Liver (tissue), 9 donors: Measurements from ENCODE around the gene GNB1L. TPM values are rescaled to one million over a fixed set of nuclear protein-coding genes. Genes with fewer than 3 reads are reported as not detected.

Source experiments
- DNase-seq: peaks from one replicate; pipeline ENCODE4 v3.0.0-alpha.2; 2017; ENCODE audit warnings: low spot score
- H3K27ac ChIP-seq, 2 donors: one replicate each; pipeline ENCODE4 v1.7.0; 2013; ENCODE audit warnings: inconsistent platforms in 2 of 2, low read length in 2 of 2, control low read depth in 1 of 2, low read depth in 1 of 2, mild to moderate bottlenecking in 1 of 2
- H3K27me3 ChIP-seq, 4 donors: one replicate each; pipeline versions ENCODE4 v1.6.1 to v1.7.0; 2013; ENCODE audit warnings: low read length in 3 of 4, inconsistent platforms in 1 of 4, mild to moderate bottlenecking in 1 of 4, moderate library complexity in 1 of 4; ENCODE audit not compliant: control insufficient read depth in 4 of 4, insufficient read depth in 4 of 4
- H3K36me3 ChIP-seq, 4 donors: one replicate each; pipeline versions ENCODE4 v1.6.1 to v1.7.0; 2013; ENCODE audit warnings: low read length in 3 of 4, mild to moderate bottlenecking in 3 of 4, low read depth in 1 of 4, moderate library complexity in 1 of 4; ENCODE audit not compliant: control insufficient read depth in 4 of 4, insufficient read depth in 3 of 4
- H3K4me1 ChIP-seq, 4 donors: one replicate each; pipeline versions ENCODE4 v1.6.1 to v1.7.0; 2013; ENCODE audit warnings: low read length in 3 of 4, mild to moderate bottlenecking in 3 of 4, moderate library complexity in 1 of 4; ENCODE audit not compliant: control insufficient read depth in 4 of 4, insufficient read depth in 4 of 4
- H3K4me3 ChIP-seq, 3 donors: one replicate each; pipeline versions ENCODE4 v1.6.1 to v1.7.0; 2013; ENCODE audit warnings: low read length in 3 of 3, control low read depth in 1 of 3, low read depth in 1 of 3, mild to moderate bottlenecking in 1 of 3
- H3K9ac ChIP-seq, 2 donors: one replicate each; pipeline ENCODE4 v1.7.0; 2013; ENCODE audit warnings: low read length in 2 of 2, mild to moderate bottlenecking in 2 of 2, moderate library complexity in 2 of 2, control low read depth in 1 of 2, low read depth in 1 of 2
- H3K9me3 ChIP-seq, 4 donors: one replicate each; pipeline versions ENCODE4 v1.6.1 to v1.7.0; 2013; ENCODE audit warnings: low read length in 3 of 4; ENCODE audit not compliant: control insufficient read depth in 4 of 4
- CTCF ChIP-seq: fragments of 150-350 bp; IDR thresholded peaks from 2 replicates; pipeline ENCODE4 v1.5.1; 2017; ENCODE audit warnings: improper control_type of control experiment, low read depth, low read length; ENCODE audit not compliant: missing input control
- EGR1 ChIP-seq, 2 donors: IDR thresholded peaks; 2 replicates each; pipeline ENCODE4 v1.6.1; 2016 to 2018; ENCODE audit warnings: antibody characterized with exemption in 2 of 2, low read depth in 2 of 2
- FOXA1 ChIP-seq: IDR thresholded peaks from 2 replicates; pipeline ENCODE4 v1.6.1; 2016; ENCODE audit warnings: antibody characterized with exemption
- FOXA2 ChIP-seq: IDR thresholded peaks from 2 replicates; pipeline ENCODE4 v1.6.1; 2016; ENCODE audit warnings: antibody characterized with exemption
- GABPA ChIP-seq, 2 donors: IDR thresholded peaks in 1 of 2; conservative IDR thresholded peaks in 1 of 2; 2 replicates each; pipeline ENCODE4 v1.6.1; 2016; ENCODE audit warnings: antibody characterized with exemption in 2 of 2, mild to moderate bottlenecking in 1 of 2, moderate library complexity in 1 of 2
- HNF4A ChIP-seq, 2 donors: conservative IDR thresholded peaks; 2 replicates each; pipeline ENCODE4 v1.6.1; 2016; ENCODE audit warnings: antibody characterized with exemption in 2 of 2, mild to moderate bottlenecking in 2 of 2
- HNF4G ChIP-seq: IDR thresholded peaks from 2 replicates; pipeline ENCODE4 v1.6.1; 2016; ENCODE audit warnings: antibody characterized with exemption
- JUND ChIP-seq, 2 donors: IDR thresholded peaks; 2 replicates each; pipeline ENCODE4 v1.6.1; 2016; ENCODE audit warnings: antibody characterized with exemption in 2 of 2
- NR2F2 ChIP-seq: IDR thresholded peaks from 2 replicates; pipeline ENCODE4 v1.6.1; 2016; ENCODE audit warnings: antibody characterized with exemption
- RAD21 ChIP-seq, 2 donors: IDR thresholded peaks; 2 replicates each; pipeline ENCODE4 v1.6.1; 2016; ENCODE audit warnings: antibody characterized with exemption in 2 of 2, mild to moderate bottlenecking in 2 of 2
- REST ChIP-seq: IDR thresholded peaks from 2 replicates; pipeline ENCODE4 v1.6.1; 2016; ENCODE audit warnings: antibody characterized with exemption, mild to moderate bottlenecking
- RXRA ChIP-seq, 2 donors: IDR thresholded peaks; 2 replicates each; pipeline ENCODE4 v1.6.1; 2017 to 2018; ENCODE audit warnings: antibody characterized with exemption in 2 of 2, mild to moderate bottlenecking in 1 of 2
- SP1 ChIP-seq: IDR thresholded peaks from 2 replicates; pipeline ENCODE4 v1.6.1; 2018; ENCODE audit warnings: antibody characterized with exemption, mild to moderate bottlenecking
- TAF1 ChIP-seq: conservative IDR thresholded peaks from 2 replicates; pipeline ENCODE4 v1.6.1; 2016; ENCODE audit warnings: antibody characterized with exemption, mild to moderate bottlenecking
- YY1 ChIP-seq: IDR thresholded peaks from 2 replicates; pipeline ENCODE4 v1.6.1; 2016; ENCODE audit warnings: antibody characterized with exemption, mild to moderate bottlenecking
- ZBTB33 ChIP-seq: IDR thresholded peaks from 2 replicates; pipeline ENCODE4 v1.6.1; 2016; ENCODE audit warnings: antibody characterized with exemption
- WGBS: extraction: QIAGEN DNeasy Blood & Tissue Kit; methylation state at CpG from one replicate; pipeline ENCODE4 v1.1.7; 2013; 5-methylcytosine and 5-hydroxymethylcytosine counted together
- polyA plus RNA-seq, 2 donors: library from polyadenylated mRNA; stranded (reverse) in 1 of 2; unstranded in 1 of 2; fragments of 200-250 nt in 1 of 2; fragments of >200 nt in 1 of 2; fragmentation: Nextera tagmentation in 1 of 2; extraction: Ambion mirVana in 1 of 2; gene quantifications; one replicate each; pipeline versions ENCODE4 v1.2.1 to v1.2.3, GENCODE V29; 2013 to 2015
- total RNA-seq, 2 donors: library from RNA; depleted of rRNA; stranded (reverse); fragments of >200 nt; gene quantifications; one replicate each; pipeline ENCODE4 v1.2.3, GENCODE V29; 2014
- TF ChIP-seq, protein P1 (sequence below): IDR thresholded peaks from 2 replicates; pipeline ENCODE4 v1.6.1; 2016; ENCODE audit warnings: antibody characterized with exemption
- TF ChIP-seq, protein P2 (sequence below): IDR thresholded peaks from 2 replicates; pipeline ENCODE4 v1.6.1; 2016; ENCODE audit warnings: antibody characterized with exemption
- donor health status: healthy.
- donor health status: healthy.
- donor health status: healthy.
- donor health status: healthy.
- donor health status: healthy.

The GNB1L gene
- total and polyA plus RNA-seq, 4 donors: 1.5 to 3.6 (median 1.9) TPM

DNA sequence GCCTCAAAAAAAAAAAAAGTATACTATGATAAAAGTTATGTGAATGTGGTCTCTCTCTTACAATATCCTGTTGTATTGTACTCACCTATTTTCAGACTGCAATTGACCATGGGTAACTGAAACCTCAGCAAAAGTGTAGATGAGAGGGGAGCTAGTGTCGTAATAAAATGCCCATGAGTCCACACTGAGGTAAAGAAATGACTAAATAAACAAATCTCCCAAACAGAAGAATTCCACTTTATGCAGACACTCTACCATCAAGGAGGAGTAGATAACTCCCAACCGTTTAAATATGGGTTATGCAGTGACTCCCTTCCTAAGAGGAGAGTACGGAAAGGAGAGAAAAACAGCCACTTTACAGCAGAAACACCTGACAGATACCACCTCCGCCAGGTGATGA is 14.6 kb downstream of the GNB1L start:
- no peaks in the 10 kb centered on the region for H3K9me3 ChIP-seq
- DNase-seq: no peak
- no peak overlapping the region for H3K4me3 ChIP-seq
- no peaks in the 10 kb centered on the region for H3K27me3 ChIP-seq
- TF ChIP-seq FOXA1 (no peak), REST (no peak), ZBTB33 (no peak), TAF1 (no peak), FOXA2 (no peak)
- TF ChIP-seq, protein P1, sequence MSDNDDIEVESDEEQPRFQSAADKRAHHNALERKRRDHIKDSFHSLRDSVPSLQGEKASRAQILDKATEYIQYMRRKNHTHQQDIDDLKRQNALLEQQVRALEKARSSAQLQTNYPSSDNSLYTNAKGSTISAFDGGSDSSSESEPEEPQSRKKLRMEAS: no peak
- TF ChIP-seq, protein P2, sequence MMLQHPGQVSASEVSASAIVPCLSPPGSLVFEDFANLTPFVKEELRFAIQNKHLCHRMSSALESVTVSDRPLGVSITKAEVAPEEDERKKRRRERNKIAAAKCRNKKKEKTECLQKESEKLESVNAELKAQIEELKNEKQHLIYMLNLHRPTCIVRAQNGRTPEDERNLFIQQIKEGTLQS: no peak
- 80% methylated on average over 4 of the region's 4 CpGs for WGBS
- no peaks in the 10 kb centered on the region for H3K36me3 ChIP-seq
- H3K27ac ChIP-seq: no peak overlapping the region
- no peak overlapping the region for H3K9ac ChIP-seq
- H3K4me1 ChIP-seq: peaks cover 0 to 4% (median 0%) of the 10 kb centered on the region in 4 donors

- no peak overlapping the region for H3K9ac ChIP-seq
- WGBS: 92% methylated on average over 6 of the region's 6 CpGs
- H3K4me1 ChIP-seq: no peaks in the 10 kb centered on the region
- DNase-seq: no peak
- no peak for TF ChIP-seq EGR1 (IDR thresholded peaks at IDR 0.05; ENCODE audit: low read depth in 2 of 2)
- no peak for TF ChIP-seq REST
- TF ChIP-seq, protein P1: no peak
- no peak for TF ChIP-seq HNF4A (conservative IDR thresholded peaks at IDR 0.05)
- TF ChIP-seq YY1: no peak
- TF ChIP-seq ZBTB33: no peak
- TF ChIP-seq CTCF: no peak
- no peak for TF ChIP-seq SP1
- TF ChIP-seq GABPA (IDR thresholded peaks at IDR 0.05 in 1 of 2, conservative IDR thresholded peaks at IDR 0.05 in 1 of 2): no peak
- TF ChIP-seq NR2F2: no peak
- no peak for TF ChIP-seq RAD21 (IDR thresholded peaks at IDR 0.05)
- no peak for TF ChIP-seq RXRA (IDR thresholded peaks at IDR 0.05)
- TF ChIP-seq TAF1: no peak
- no peak for TF ChIP-seq HNF4G
- TF ChIP-seq FOXA1: no peak
- no peak for TF ChIP-seq JUND (IDR thresholded peaks at IDR 0.05)
- TF ChIP-seq, protein P2: no peak
- TF ChIP-seq FOXA2: no peak
- H3K9me3 ChIP-seq: no peaks in the 10 kb centered on the region
- no peak overlapping the region for H3K4me3 ChIP-seq
- H3K36me3 ChIP-seq: no peaks in the 10 kb centered on the region
- no peaks in the 10 kb centered on the region for H3K27me3 ChIP-seq
- H3K27ac ChIP-seq: no peak overlapping the region
Measured at GRCh38 chr22:19837915-19838314, 16.8 kb downstream of the GNB1L start.
